Endothelial cell of umbilical vein (primary cell): ENCODE measurements around the gene HDAC7. TPM values are rescaled to one million over a fixed set of nuclear protein-coding genes. Genes with fewer than 3 reads are reported as not detected.

Experiments
- BruUV-seq: library from RNA; stranded (reverse); fragments of 400-500 nt; replicated peaks from 2 replicates; lab custom pipeline; 2021; lab: Mats Ljungman, UMichigan
- CTCF ChIA-PET: fragments of 300-600, 350-600 bp; sonication (Branson Sonifier 250); formaldehyde crosslinking; loops from one replicate; lab custom pipeline; 2021; ENCODE audit warnings: antibody characterized with exemption, inconsistent platforms; lab: Charles Lee
- POLR2A ChIA-PET: fragments of 300-600, 350-600 bp; sonication (Branson Sonifier 250); formaldehyde crosslinking; loops from one replicate; lab custom pipeline; 2021; ENCODE audit warnings: antibody characterized with exemption, inconsistent platforms; lab: Charles Lee
- DNase-seq: peaks from one replicate; pipeline ENCODE4 v3.0.0-alpha.2; 2011; ENCODE audit warnings: low read depth, low spot score
- FAIRE-seq: peaks from 2 replicates; lab custom pipeline; 2011; peaks lifted over from hg19 to GRCh38; lab: Jason Lieb, UNC
- H2AFZ ChIP-seq: 2 replicates; pipeline ENCODE4 v1.6.0; 2012; ENCODE audit warnings: low read depth, low read length, control low read depth, inconsistent platforms
- H3K27ac ChIP-seq: 2 replicates; pipeline ENCODE4 v1.5.1; 2011; ENCODE audit warnings: low read depth, mild to moderate bottlenecking, control low read depth, low read length, moderate library complexity; ENCODE audit not compliant: insufficient read depth
- H3K27me3 ChIP-seq, 2 experiments: 2 replicates each; pipeline versions ENCODE4 v1.6.0 to v1.6.1; 2011; ENCODE audit warnings: low read length in 2 of 2, mixed read lengths in 1 of 2; ENCODE audit not compliant: control insufficient read depth in 2 of 2, insufficient read depth in 2 of 2
- H3K36me3 ChIP-seq, 2 experiments: 2 replicates in 1 of 2; 3 replicates in 1 of 2; pipeline ENCODE4 v1.5.1; 2011; ENCODE audit warnings: low read length in 2 of 2, mild to moderate bottlenecking in 1 of 2, moderate library complexity in 1 of 2; ENCODE audit not compliant: control insufficient read depth in 2 of 2, insufficient read depth in 2 of 2; ENCODE audit errors: extremely low read depth in 1 of 2
- H3K4me1 ChIP-seq: 3 replicates; pipeline ENCODE4 v1.5.1; 2011; ENCODE audit warnings: mild to moderate bottlenecking, low read length; ENCODE audit not compliant: control insufficient read depth, insufficient read depth; ENCODE audit errors: extremely low read depth
- H3K4me2 ChIP-seq: 2 replicates; pipeline ENCODE4 v1.6.1; 2011; ENCODE audit warnings: low read length, control low read depth, mixed read lengths; ENCODE audit not compliant: insufficient read depth
- H3K4me3 ChIP-seq, 3 experiments: fragments of 200-600 bp in 1 of 3; sonication (generic), shearing (Covaris generic) in 1 of 3; replicated peaks in 1 of 3; 2 replicates each; pipeline ENCODE4 v1.5.1; 2011 to 2016; ENCODE audit warnings: control low read depth in 3 of 3, low read length in 3 of 3, mild to moderate bottlenecking in 2 of 3, inconsistent platforms in 1 of 3, low read depth in 1 of 3, moderate library complexity in 1 of 3; ENCODE audit not compliant: insufficient read depth in 1 of 3
- H3K79me2 ChIP-seq: 2 replicates; pipeline ENCODE4 v1.6.0; 2012; ENCODE audit warnings: low read length, inconsistent platforms; ENCODE audit not compliant: control insufficient read depth, insufficient read depth
- H3K9ac ChIP-seq: replicated peaks from 2 replicates; pipeline ENCODE3; 2011; ENCODE audit warnings: low read length, control low read depth; ENCODE audit not compliant: insufficient read depth; ENCODE audit errors: extremely low read depth
- H3K9me1 ChIP-seq: replicated peaks from 3 replicates; pipeline ENCODE4 v1.6.0; 2011; ENCODE audit warnings: mild to moderate bottlenecking, low read length; ENCODE audit not compliant: control insufficient read depth, insufficient read depth; ENCODE audit errors: extremely low read depth
- H3K9me3 ChIP-seq: replicated peaks from 2 replicates; pipeline ENCODE4 v1.5.1; 2012; ENCODE audit warnings: low read length, inconsistent platforms; ENCODE audit not compliant: control insufficient read depth, insufficient read depth
- H4K20me1 ChIP-seq: replicated peaks from 2 replicates; pipeline ENCODE3; 2011; ENCODE audit warnings: mild to moderate bottlenecking, low read length; ENCODE audit not compliant: control insufficient read depth, insufficient read depth; ENCODE audit errors: extremely low read depth
- EZH2 ChIP-seq: IDR thresholded peaks from 2 replicates; pipeline ENCODE4 v1.6.1; 2012; ENCODE audit warnings: borderline replicate concordance, low read depth, mild to moderate bottlenecking, moderate library complexity, low read length, inconsistent platforms; ENCODE audit not compliant: severe bottlenecking
- JUN ChIP-seq: IDR thresholded peaks from 2 replicates; pipeline ENCODE4 v1.6.1; 2011; ENCODE audit warnings: borderline replicate concordance, low read depth; ENCODE audit not compliant: insufficient read length, insufficient read depth
- MAX ChIP-seq: IDR thresholded peaks from 2 replicates; pipeline ENCODE4 v1.6.1; 2011; ENCODE audit not compliant: insufficient read depth, insufficient read length
- MYC ChIP-seq: IDR thresholded peaks from one replicate; pipeline ENCODE4 v1.6.1; 2011; ENCODE audit warnings: mild to moderate bottlenecking, low read depth, low read length
- POLR2A ChIP-seq: IDR thresholded peaks from 2 replicates; pipeline ENCODE4 v1.6.1; 2012; ENCODE audit warnings: low read depth, mild to moderate bottlenecking, control low read depth, low read length
- POLR2AphosphoS5 ChIP-seq: IDR thresholded peaks from 2 replicates; pipeline ENCODE4 v1.6.1; 2012; ENCODE audit warnings: low read depth, mild to moderate bottlenecking, control low read depth, low read length, moderate library complexity; ENCODE audit not compliant: insufficient read depth
- dilution Hi-C: fragments of 300-500 bp; cut with MboI; formaldehyde crosslinking; loops from one replicate; pipeline ENCODE4 v1.15.0; 2019; ENCODE audit warnings: low sequenced_read_pairs; ENCODE audit not compliant: extremely low pct_ligation_motif_present
- intact Hi-C: fragments of 100-400 bp; cut with micrococcal nuclease; formaldehyde crosslinking; loops from one replicate; pipeline ENCODE4 v1.10.0; 2022
- polyA plus RNA-seq, 4 experiments: library from polyadenylated mRNA; depleted of rRNA in 3 of 4; stranded (reverse) in 3 of 4; unstranded in 1 of 4; fragments of >200 nt; gene quantifications; 2 replicates each; pipeline versions ENCODE4 v1.2.1 to v1.2.3, GENCODE V29; 2011 to 2012; ENCODE audit warnings: missing spikeins in 1 of 4
- total RNA-seq: library from RNA; stranded (reverse); gene quantifications from 2 replicates; pipeline ENCODE4 v1.2.3, GENCODE V29; 2021

Gene HDAC7
- total and polyA plus RNA-seq, 2 donors (not counting 3 experiments of a cell fraction or from before 2014, with no cell fraction given), result 119 to 249 TPM

- no peak for DNase-seq
- H3K79me2 ChIP-seq, result peaks cover 5% of the 10 kb centered on the region
- no peaks in the 10 kb centered on the region for H3K9me1 ChIP-seq
- CTCF ChIA-PET, result no interaction called here
- dilution Hi-C loops, result no loop called here
- peaks cover 14% of the 10 kb centered on the region for H3K4me1 ChIP-seq
- no peak for TF ChIP-seq POLR2AphosphoS5
- TF ChIP-seq JUN, result no peak
- no peaks in the 10 kb centered on the region for H4K20me1 ChIP-seq
- H3K9me3 ChIP-seq, result no peaks in the 10 kb centered on the region
- H3K4me2 ChIP-seq, result no peak overlapping the region
- BruUV-seq, result no TSS peak
- H3K4me3 ChIP-seq, result no peak overlapping the region
- H3K27me3 ChIP-seq, result no peaks in the 10 kb centered on the region
- intact Hi-C loops, result no loop called here
- FAIRE-seq, result no peak
- no peak overlapping the region for H3K27ac ChIP-seq
- peaks cover 6 to 55% of the 10 kb centered on the region in 2 experiments for H3K36me3 ChIP-seq
- H2AFZ ChIP-seq, result no peak overlapping the region
- POLR2A ChIA-PET, result no interaction called here
- H3K9ac ChIP-seq, result no peak overlapping the region
Observed at GRCh38 chr12:47748899-47749298, 70.8 kb downstream of the HDAC7 start.

- BruUV-seq, result no TSS peak
- ChIA-PET CTCF (interaction anchor here (1.1 kb wide), 1 partner anchor 18 kb away, joined by 5 read pairs; no protein-coding TSS in a partner anchor), POLR2A (no interaction called here)
- dilution Hi-C loops (no loop called here), intact Hi-C loops (no loop called here)
- no peak overlapping the region for H3K9ac ChIP-seq
- H2AFZ ChIP-seq, result no peak overlapping the region
- H3K4me3 ChIP-seq, result no peak overlapping the region
- H3K36me3 ChIP-seq, result peaks cover 6 to 55% of the 10 kb centered on the region in 2 experiments
- no peaks in the 10 kb centered on the region for H4K20me1 ChIP-seq
- TF ChIP-seq MYC (no peak), MAX (no peak), POLR2A (no peak), JUN (no peak), EZH2 (no peak), POLR2AphosphoS5 (no peak)
- no peak overlapping the region for H3K27ac ChIP-seq
- no peak for FAIRE-seq
- no peaks in the 10 kb centered on the region for H3K9me1 ChIP-seq
- H3K9me3 ChIP-seq, result no peaks in the 10 kb centered on the region
- DNase-seq, result no peak
- no peaks in the 10 kb centered on the region for H3K27me3 ChIP-seq
- H3K4me2 ChIP-seq, result no peak overlapping the region
- H3K79me2 ChIP-seq, result peaks cover 5% of the 10 kb centered on the region
- H3K4me1 ChIP-seq, result peaks cover 9% of the 10 kb centered on the region
Observed at GRCh38 chr12:47748507-47748828, 71.2 kb downstream of the HDAC7 start.
